GM12872 (cell line): ENCODE data around the gene CCDC134.

Source experiments
- TF ChIP-seq, protein P1 (sequence below): IDR thresholded peaks from 3 replicates; pipeline ENCODE4 v1.5.1; 2011; ENCODE audit warnings: low read depth, mild to moderate bottlenecking, low read length, moderate library complexity; ENCODE audit not compliant: insufficient read depth

The CCDC134 gene

DNA sequence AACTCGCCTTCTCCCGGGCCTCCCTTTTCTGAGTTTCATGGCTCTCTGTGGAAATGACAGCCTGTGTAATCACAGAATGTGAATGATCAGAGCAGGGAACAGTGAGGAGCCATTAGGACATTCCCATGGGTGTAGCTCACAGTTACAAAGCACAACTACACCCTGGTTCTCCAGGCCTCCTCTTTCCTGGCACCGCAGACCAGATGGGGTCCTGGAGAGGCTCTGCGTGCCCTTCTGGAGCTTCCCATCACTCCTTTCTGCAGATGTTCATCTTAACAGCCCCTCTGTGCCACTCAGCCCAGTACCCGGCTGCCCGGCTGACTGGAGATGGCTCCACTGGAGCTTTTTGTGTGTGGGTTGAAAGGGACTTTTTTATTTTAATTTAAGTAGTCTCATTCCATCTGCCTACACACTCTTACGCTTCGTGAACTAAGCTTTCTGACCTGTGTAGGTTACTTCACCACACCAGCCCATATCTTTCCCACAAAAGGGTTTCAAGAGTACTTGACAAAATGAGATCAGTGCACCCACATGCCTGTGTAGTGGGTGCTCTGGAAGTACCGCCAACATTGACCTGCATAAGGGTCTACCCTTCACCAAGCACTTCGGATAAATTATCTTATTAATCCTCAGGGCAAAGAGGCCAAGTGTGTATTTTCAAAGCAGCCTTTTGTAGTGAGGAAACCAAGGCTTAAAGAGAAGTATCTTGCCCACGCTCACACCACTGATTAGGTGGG, 62.2 kb downstream of the CCDC134 start:
- TF ChIP-seq, protein P1, sequence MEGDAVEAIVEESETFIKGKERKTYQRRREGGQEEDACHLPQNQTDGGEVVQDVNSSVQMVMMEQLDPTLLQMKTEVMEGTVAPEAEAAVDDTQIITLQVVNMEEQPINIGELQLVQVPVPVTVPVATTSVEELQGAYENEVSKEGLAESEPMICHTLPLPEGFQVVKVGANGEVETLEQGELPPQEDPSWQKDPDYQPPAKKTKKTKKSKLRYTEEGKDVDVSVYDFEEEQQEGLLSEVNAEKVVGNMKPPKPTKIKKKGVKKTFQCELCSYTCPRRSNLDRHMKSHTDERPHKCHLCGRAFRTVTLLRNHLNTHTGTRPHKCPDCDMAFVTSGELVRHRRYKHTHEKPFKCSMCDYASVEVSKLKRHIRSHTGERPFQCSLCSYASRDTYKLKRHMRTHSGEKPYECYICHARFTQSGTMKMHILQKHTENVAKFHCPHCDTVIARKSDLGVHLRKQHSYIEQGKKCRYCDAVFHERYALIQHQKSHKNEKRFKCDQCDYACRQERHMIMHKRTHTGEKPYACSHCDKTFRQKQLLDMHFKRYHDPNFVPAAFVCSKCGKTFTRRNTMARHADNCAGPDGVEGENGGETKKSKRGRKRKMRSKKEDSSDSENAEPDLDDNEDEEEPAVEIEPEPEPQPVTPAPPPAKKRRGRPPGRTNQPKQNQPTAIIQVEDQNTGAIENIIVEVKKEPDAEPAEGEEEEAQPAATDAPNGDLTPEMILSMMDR = no peak

DNA sequence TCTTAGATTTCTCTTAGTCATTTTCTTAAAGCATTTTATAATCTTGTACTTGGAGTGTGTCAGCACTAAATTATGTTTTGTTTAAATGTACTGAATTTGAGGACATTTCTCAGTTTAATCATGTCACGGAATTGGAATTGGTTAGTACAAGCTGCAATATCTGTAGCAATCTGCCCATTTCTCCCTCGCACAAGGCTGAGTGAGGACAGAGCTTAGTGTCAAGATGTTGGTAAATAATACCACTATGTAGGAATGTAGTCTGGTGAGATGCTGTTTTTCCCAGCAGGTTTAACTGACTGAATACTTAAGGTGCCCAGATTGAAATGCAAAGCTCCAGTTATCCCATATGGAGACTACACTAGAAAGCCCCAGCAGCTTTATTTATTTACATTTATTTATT, 63.0 kb downstream of the CCDC134 start:
- TF ChIP-seq, protein P1 = no peak

DNA sequence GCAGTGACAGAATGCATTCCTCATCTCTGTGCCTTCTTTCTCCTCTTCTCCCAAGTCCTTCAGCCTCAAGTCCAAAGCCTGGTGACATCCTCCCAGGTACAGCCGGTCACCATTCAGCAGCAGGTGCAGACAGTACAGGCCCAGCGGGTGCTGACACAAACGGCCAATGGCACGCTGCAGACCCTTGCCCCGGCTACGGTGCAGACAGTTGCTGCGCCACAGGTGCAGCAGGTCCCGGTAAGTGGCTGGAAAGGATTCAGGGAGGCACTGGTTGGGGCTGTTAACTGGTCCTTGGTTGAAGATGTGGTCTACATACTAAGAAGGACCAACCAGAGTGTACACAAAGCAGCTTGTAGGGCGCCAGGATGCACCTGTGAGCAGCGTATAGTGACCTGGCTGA, 68.1 kb downstream of the CCDC134 start:
- TF ChIP-seq, protein P1 = no peak

DNA sequence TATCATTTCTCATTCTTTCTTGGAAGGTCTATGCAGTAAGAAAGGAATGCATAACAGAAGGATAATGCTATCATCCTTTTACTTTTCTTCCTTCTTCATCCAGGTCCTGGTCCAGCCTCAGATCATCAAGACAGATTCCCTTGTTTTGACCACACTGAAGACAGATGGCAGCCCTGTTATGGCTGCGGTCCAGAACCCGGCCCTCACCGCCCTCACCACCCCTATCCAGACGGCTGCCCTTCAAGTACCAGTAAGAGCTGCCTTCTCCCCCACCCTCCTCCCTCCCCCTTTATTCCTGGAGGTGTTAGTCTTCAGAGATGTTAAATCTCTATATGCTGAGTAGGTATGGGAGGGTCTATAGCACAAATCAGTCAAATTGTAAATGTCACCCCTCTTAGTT, 70.3 kb downstream of the CCDC134 start:
- TF ChIP-seq, protein P1 = no peak

DNA sequence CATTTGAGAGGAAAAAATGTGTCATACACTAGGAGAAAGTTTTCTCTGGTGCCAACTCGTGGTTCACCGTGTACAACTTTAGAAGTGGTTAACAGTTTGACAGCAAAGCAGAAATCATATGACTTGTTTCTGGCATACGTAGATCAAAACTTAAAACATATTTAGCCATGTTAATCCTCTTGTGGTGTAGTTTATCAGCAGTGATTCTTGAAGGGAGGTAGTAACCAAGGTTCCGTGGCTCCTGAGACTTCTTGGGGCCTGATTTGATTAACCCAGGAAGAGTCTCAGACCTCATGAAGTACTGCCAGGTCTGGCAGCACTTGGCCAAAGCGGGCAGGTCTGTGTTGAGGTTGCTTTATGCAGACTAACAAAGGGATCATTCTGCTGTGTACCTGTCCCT, 72.9 kb downstream of the CCDC134 start:
- TF ChIP-seq, protein P1 = no peak

DNA sequence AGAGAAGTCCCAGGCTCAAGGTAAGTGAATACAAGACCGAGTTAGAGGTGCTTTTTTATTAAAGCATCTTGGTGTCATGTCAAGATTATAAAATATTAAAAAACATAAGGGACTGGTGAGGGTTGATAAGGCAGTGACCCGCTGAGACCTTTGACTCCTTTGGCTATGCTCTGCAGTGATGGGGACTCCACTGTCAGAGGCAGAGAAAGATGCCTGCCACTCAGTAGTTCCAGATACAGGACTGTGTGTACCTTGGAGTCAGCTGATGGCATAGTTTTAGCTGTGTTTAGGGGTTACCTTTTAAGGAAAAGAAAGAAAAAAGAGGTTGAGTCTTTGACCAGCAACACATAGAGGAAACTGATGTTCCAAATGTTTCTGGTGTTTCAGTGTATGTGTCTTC, 73.6 kb downstream of the CCDC134 start:
- TF ChIP-seq, protein P1 = no peak

DNA sequence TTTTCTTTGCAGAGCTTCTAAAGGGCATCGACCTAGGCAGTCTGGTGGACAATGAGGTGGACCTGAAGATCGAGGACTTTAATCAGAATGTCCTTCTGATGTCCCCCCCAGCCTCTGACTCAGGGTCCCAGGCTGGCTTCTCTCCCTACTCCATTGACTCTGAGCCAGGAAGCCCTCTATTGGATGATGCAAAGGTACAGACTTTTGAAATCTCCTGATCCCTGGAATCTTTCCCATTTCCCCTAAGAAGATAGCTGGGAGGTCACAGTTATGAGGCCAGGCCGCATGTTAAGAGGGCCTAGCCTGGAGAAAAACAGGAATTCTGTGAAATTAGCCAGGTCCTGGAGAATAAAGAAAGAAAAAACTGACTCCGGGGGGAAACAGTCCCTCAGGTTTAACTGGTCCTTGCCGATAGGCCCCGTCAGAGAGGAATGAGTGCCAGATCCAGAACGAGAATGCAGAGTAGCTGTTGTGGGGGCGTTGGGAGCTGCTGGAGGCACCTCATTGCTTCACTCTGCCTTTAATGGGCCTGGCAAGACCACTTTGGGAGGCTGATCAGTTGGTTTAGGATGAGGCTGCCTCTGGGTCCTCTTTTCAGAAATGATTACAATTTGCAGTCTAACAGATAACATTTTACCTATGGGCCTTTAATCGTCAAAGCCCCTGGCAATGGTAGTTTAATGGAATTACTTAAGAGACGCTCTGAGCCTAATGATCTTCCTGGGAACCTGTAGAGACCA, 75.2 kb downstream of the CCDC134 start:
- TF ChIP-seq, protein P1 = no peak
